ENCODE measurements around the gene CSNK2A2. TPM values are rescaled to one million over a fixed set of nuclear protein-coding genes. Genes with fewer than 3 reads are reported as not detected.

The CSNK2A2 gene
- total and polyA plus RNA-seq, 4 donors, result 25.0 to 56.3 (median 38.5) TPM

GRCh38 chr16:58186176-58186944, 11.5 kb downstream of the CSNK2A2 start:
- H3K27me3 ChIP-seq (ENCODE audit: control insufficient read depth, insufficient read depth, low read length), result no peaks in the 10 kb centered on the region
- 93% methylated on average over 3 of the region's 6 CpGs for WGBS (ENCODE audit: insufficient coverage)
- peaks cover 28% of the 10 kb centered on the region for H3K36me3 ChIP-seq (ENCODE audit: control insufficient read depth, insufficient read depth, low read length)
- H3K27ac ChIP-seq (ENCODE audit: low read depth, low read length), result no peak overlapping the region
- no peak overlapping the region for H3K4me3 ChIP-seq (ENCODE audit: low read depth, low read length)
- H3K9me3 ChIP-seq (ENCODE audit: control insufficient read depth, insufficient read depth, low read length), result no peaks in the 10 kb centered on the region
- no peaks in the 10 kb centered on the region for H3K4me1 ChIP-seq (ENCODE audit: control insufficient read depth, insufficient read depth, low read length)
- DNase-seq (ENCODE audit: low read depth in 4 of 6, low spot score in 6 of 6), result no peak

- Histone ChIP-seq H3K9me3 (ENCODE audit: control insufficient read depth, insufficient read depth, low read length) (no peaks in the 10 kb centered on the region), H3K36me3 (ENCODE audit: control insufficient read depth, insufficient read depth, low read length) (peaks cover 20% of the 10 kb centered on the region), H3K27me3 (ENCODE audit: control insufficient read depth, insufficient read depth, low read length) (no peaks in the 10 kb centered on the region), H3K4me3 (ENCODE audit: low read depth, low read length) (no peak overlapping the region), H3K4me1 (ENCODE audit: control insufficient read depth, insufficient read depth, low read length) (no peaks in the 10 kb centered on the region), H3K27ac (ENCODE audit: low read depth, low read length) (no peak overlapping the region)
- no peak for DNase-seq (ENCODE audit: low read depth in 4 of 6, low spot score in 6 of 6)
- 78% methylated on average over 1 of the region's 1 CpG for WGBS (ENCODE audit: insufficient coverage)
Observed at GRCh38 chr16:58177353-58177710, 20.6 kb downstream of the CSNK2A2 start.

GRCh38 chr16:58176608-58177352, 21.1 kb downstream of the CSNK2A2 start:
- no peak for DNase-seq (ENCODE audit: low read depth in 4 of 6, low spot score in 6 of 6)
- H3K4me1 ChIP-seq (ENCODE audit: control insufficient read depth, insufficient read depth, low read length), result no peaks in the 10 kb centered on the region
- peaks cover 15% of the 10 kb centered on the region for H3K36me3 ChIP-seq (ENCODE audit: control insufficient read depth, insufficient read depth, low read length)
- no peak overlapping the region for H3K27ac ChIP-seq (ENCODE audit: low read depth, low read length)
- H3K4me3 ChIP-seq (ENCODE audit: low read depth, low read length), result no peak overlapping the region
- H3K27me3 ChIP-seq (ENCODE audit: control insufficient read depth, insufficient read depth, low read length), result no peaks in the 10 kb centered on the region
- 92% methylated on average over 2 of the region's 5 CpGs for WGBS (ENCODE audit: insufficient coverage)
- H3K9me3 ChIP-seq (ENCODE audit: control insufficient read depth, insufficient read depth, low read length), result no peaks in the 10 kb centered on the region

GRCh38 chr16:58170223-58170622, 27.7 kb downstream of the CSNK2A2 start:
- DNase-seq (ENCODE audit: low read depth in 4 of 6, low spot score in 6 of 6), result no peak
- H3K27me3 ChIP-seq (ENCODE audit: control insufficient read depth, insufficient read depth, low read length), result no peaks in the 10 kb centered on the region
- no peak overlapping the region for H3K27ac ChIP-seq (ENCODE audit: low read depth, low read length)
- WGBS (ENCODE audit: insufficient coverage), result no CpG with 5 or more reads among the region's 2 CpGs
- no peaks in the 10 kb centered on the region for H3K4me1 ChIP-seq (ENCODE audit: control insufficient read depth, insufficient read depth, low read length)
- peaks cover 17% of the 10 kb centered on the region for H3K36me3 ChIP-seq (ENCODE audit: control insufficient read depth, insufficient read depth, low read length)
- H3K9me3 ChIP-seq (ENCODE audit: control insufficient read depth, insufficient read depth, low read length), result no peaks in the 10 kb centered on the region
- no peak overlapping the region for H3K4me3 ChIP-seq (ENCODE audit: low read depth, low read length)

GRCh38 chr16:58160855-58161254, 37.1 kb downstream of the CSNK2A2 start:
- Histone ChIP-seq H3K27me3 (ENCODE audit: control insufficient read depth, insufficient read depth, low read length) (no peaks in the 10 kb centered on the region), H3K27ac (ENCODE audit: low read depth, low read length) (no peak overlapping the region), H3K4me3 (ENCODE audit: low read depth, low read length) (no peak overlapping the region), H3K36me3 (ENCODE audit: control insufficient read depth, insufficient read depth, low read length) (peaks cover 40% of the 10 kb centered on the region), H3K9me3 (ENCODE audit: control insufficient read depth, insufficient read depth, low read length) (no peaks in the 10 kb centered on the region), H3K4me1 (ENCODE audit: control insufficient read depth, insufficient read depth, low read length) (no peaks in the 10 kb centered on the region)
- 100% methylated on average over 1 of the region's 3 CpGs for WGBS (ENCODE audit: insufficient coverage)
- DNase-seq (ENCODE audit: low read depth in 4 of 6, low spot score in 6 of 6), result no peak

- no peaks in the 10 kb centered on the region for H3K27me3 ChIP-seq (ENCODE audit: control insufficient read depth, insufficient read depth, low read length)
- no CpG with 5 or more reads among the region's 3 CpGs for WGBS (ENCODE audit: insufficient coverage)
- H3K4me1 ChIP-seq (ENCODE audit: control insufficient read depth, insufficient read depth, low read length), result no peaks in the 10 kb centered on the region
- no peaks in the 10 kb centered on the region for H3K9me3 ChIP-seq (ENCODE audit: control insufficient read depth, insufficient read depth, low read length)
- H3K36me3 ChIP-seq (ENCODE audit: control insufficient read depth, insufficient read depth, low read length), result peaks cover 30% of the 10 kb centered on the region
- no peak overlapping the region for H3K4me3 ChIP-seq (ENCODE audit: low read depth, low read length)
- no peak for DNase-seq (ENCODE audit: low read depth in 4 of 6, low spot score in 6 of 6)
- H3K27ac ChIP-seq (ENCODE audit: low read depth, low read length), result no peak overlapping the region
Observed at GRCh38 chr16:58158725-58159124, 39.2 kb downstream of the CSNK2A2 start.

- no peaks in the 10 kb centered on the region for H3K9me3 ChIP-seq (ENCODE audit: control insufficient read depth, insufficient read depth, low read length)
- no peaks in the 10 kb centered on the region for H3K4me1 ChIP-seq (ENCODE audit: control insufficient read depth, insufficient read depth, low read length)
- H3K27ac ChIP-seq (ENCODE audit: low read depth, low read length), result no peak overlapping the region
- no peak for DNase-seq (ENCODE audit: low read depth in 4 of 6, low spot score in 6 of 6)
- WGBS (ENCODE audit: insufficient coverage), result 86% methylated on average over 21 of the region's 29 CpGs
- H3K4me3 ChIP-seq (ENCODE audit: low read depth, low read length), result no peak overlapping the region
- no peaks in the 10 kb centered on the region for H3K27me3 ChIP-seq (ENCODE audit: control insufficient read depth, insufficient read depth, low read length)
- H3K36me3 ChIP-seq (ENCODE audit: control insufficient read depth, insufficient read depth, low read length), result peaks cover 29% of the 10 kb centered on the region
Observed at GRCh38 chr16:58157951-58158540, 39.9 kb downstream of the CSNK2A2 start.

- Histone ChIP-seq H3K4me3 (ENCODE audit: low read depth, low read length) (no peak overlapping the region), H3K27me3 (ENCODE audit: control insufficient read depth, insufficient read depth, low read length) (no peaks in the 10 kb centered on the region), H3K27ac (ENCODE audit: low read depth, low read length) (no peak overlapping the region), H3K36me3 (ENCODE audit: control insufficient read depth, insufficient read depth, low read length) (peaks cover 23% of the 10 kb centered on the region), H3K9me3 (ENCODE audit: control insufficient read depth, insufficient read depth, low read length) (no peaks in the 10 kb centered on the region), H3K4me1 (ENCODE audit: control insufficient read depth, insufficient read depth, low read length) (no peaks in the 10 kb centered on the region)
- DNase-seq (ENCODE audit: low read depth in 4 of 6, low spot score in 6 of 6), result no peak
- WGBS (ENCODE audit: insufficient coverage), result no CpG with 5 or more reads among the region's 2 CpGs
Observed at GRCh38 chr16:58157239-58157638, 40.7 kb downstream of the CSNK2A2 start.

- DNase-seq (ENCODE audit: low read depth in 4 of 6, low spot score in 6 of 6), result no peak
- H3K4me3 ChIP-seq (ENCODE audit: low read depth, low read length), result no peak overlapping the region
- no peaks in the 10 kb centered on the region for H3K9me3 ChIP-seq (ENCODE audit: control insufficient read depth, insufficient read depth, low read length)
- H3K27me3 ChIP-seq (ENCODE audit: control insufficient read depth, insufficient read depth, low read length), result no peaks in the 10 kb centered on the region
- no peak overlapping the region for H3K27ac ChIP-seq (ENCODE audit: low read depth, low read length)
- no CpG with 5 or more reads among the region's 2 CpGs for WGBS (ENCODE audit: insufficient coverage)
- no peaks in the 10 kb centered on the region for H3K4me1 ChIP-seq (ENCODE audit: control insufficient read depth, insufficient read depth, low read length)
- H3K36me3 ChIP-seq (ENCODE audit: control insufficient read depth, insufficient read depth, low read length), result peaks cover 16% of the 10 kb centered on the region
Observed at GRCh38 chr16:58155839-58156238, 42.1 kb downstream of the CSNK2A2 start.

All from spinal cord (tissue), 10 donors.